B cell (primary cell): ENCODE results near the gene PDZD4.

ENCODE experiments used
- EZH2 ChIP-seq: IDR thresholded peaks from 2 replicates; pipeline ENCODE4 v1.6.1; 2012; ENCODE audit warnings: borderline replicate concordance, low read depth, mild to moderate bottlenecking, moderate library complexity, low read length; ENCODE audit not compliant: insufficient read depth, poor library complexity, severe bottlenecking
- TF ChIP-seq, protein P1 (sequence below): fragments of 200-600 bp; IDR thresholded peaks from one replicate; pipeline ENCODE4 v1.8.0; 2022; ENCODE audit warnings: antibody characterized with exemption, mild to moderate bottlenecking

DNA sequence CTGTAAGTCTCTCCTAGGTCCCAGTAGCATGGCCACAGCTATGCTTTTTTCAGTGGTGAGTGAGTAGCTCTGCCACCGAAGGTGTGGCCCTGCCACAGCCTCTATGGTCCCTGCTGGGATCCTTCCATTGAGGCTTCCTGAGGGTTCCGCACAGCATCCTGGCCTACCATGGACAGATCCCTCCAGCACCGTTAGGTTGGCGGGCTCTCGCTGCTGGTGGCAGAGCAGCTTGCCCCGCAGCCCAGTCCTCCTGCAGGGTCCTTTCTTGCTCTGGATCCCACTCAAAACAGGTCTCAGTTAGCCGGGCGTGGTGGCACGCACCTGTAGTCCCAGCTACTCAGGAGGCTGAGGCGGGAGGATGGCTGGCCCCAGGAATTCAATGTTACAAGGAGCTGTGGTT lies 2.4 kb upstream of the PDZD4 start:
- TF ChIP-seq, protein P1, sequence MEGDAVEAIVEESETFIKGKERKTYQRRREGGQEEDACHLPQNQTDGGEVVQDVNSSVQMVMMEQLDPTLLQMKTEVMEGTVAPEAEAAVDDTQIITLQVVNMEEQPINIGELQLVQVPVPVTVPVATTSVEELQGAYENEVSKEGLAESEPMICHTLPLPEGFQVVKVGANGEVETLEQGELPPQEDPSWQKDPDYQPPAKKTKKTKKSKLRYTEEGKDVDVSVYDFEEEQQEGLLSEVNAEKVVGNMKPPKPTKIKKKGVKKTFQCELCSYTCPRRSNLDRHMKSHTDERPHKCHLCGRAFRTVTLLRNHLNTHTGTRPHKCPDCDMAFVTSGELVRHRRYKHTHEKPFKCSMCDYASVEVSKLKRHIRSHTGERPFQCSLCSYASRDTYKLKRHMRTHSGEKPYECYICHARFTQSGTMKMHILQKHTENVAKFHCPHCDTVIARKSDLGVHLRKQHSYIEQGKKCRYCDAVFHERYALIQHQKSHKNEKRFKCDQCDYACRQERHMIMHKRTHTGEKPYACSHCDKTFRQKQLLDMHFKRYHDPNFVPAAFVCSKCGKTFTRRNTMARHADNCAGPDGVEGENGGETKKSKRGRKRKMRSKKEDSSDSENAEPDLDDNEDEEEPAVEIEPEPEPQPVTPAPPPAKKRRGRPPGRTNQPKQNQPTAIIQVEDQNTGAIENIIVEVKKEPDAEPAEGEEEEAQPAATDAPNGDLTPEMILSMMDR: no peak
- no peak for TF ChIP-seq EZH2
